IPS DF 6.9 (cell line): ENCODE results near the gene AXIN2.

Source experiments
- DNase-seq: peaks from one replicate; pipeline ENCODE4 v3.0.0-alpha.2; 2013; ENCODE audit warnings: low read depth, low spot score
- H3K27ac ChIP-seq: one replicate; pipeline ENCODE4 v1.5.1; 2013; ENCODE audit warnings: low read length, control low read depth
- H3K27me3 ChIP-seq: 2 replicates; pipeline ENCODE4 v1.6.1; 2013; ENCODE audit warnings: mild to moderate bottlenecking, low read length; ENCODE audit not compliant: control insufficient read depth, insufficient read depth
- H3K36me3 ChIP-seq: 2 replicates; pipeline ENCODE4 v1.6.1; 2013; ENCODE audit warnings: low read length; ENCODE audit not compliant: control insufficient read depth, insufficient read depth
- H3K4me1 ChIP-seq: 2 replicates; pipeline ENCODE4 v1.6.1; 2013; ENCODE audit warnings: low read length; ENCODE audit not compliant: control insufficient read depth, insufficient read depth
- H3K4me3 ChIP-seq: 2 replicates; pipeline ENCODE4 v1.5.1; 2013; ENCODE audit warnings: mild to moderate bottlenecking, low read length
- H3K9me3 ChIP-seq: 2 replicates; pipeline ENCODE4 v1.6.1; 2013; ENCODE audit warnings: low read length, inconsistent platforms; ENCODE audit not compliant: control insufficient read depth, insufficient read depth
- WGBS: extraction: QIAGEN DNeasy Blood & Tissue Kit; methylation state at CpG from one replicate; pipeline ENCODE4 v1.1.7; 2013; ENCODE audit warnings: mixed read lengths, missing lambda C conversion rate; ENCODE audit not compliant: insufficient read length, insufficient coverage; 5-methylcytosine and 5-hydroxymethylcytosine counted together

Gene AXIN2, protein sequence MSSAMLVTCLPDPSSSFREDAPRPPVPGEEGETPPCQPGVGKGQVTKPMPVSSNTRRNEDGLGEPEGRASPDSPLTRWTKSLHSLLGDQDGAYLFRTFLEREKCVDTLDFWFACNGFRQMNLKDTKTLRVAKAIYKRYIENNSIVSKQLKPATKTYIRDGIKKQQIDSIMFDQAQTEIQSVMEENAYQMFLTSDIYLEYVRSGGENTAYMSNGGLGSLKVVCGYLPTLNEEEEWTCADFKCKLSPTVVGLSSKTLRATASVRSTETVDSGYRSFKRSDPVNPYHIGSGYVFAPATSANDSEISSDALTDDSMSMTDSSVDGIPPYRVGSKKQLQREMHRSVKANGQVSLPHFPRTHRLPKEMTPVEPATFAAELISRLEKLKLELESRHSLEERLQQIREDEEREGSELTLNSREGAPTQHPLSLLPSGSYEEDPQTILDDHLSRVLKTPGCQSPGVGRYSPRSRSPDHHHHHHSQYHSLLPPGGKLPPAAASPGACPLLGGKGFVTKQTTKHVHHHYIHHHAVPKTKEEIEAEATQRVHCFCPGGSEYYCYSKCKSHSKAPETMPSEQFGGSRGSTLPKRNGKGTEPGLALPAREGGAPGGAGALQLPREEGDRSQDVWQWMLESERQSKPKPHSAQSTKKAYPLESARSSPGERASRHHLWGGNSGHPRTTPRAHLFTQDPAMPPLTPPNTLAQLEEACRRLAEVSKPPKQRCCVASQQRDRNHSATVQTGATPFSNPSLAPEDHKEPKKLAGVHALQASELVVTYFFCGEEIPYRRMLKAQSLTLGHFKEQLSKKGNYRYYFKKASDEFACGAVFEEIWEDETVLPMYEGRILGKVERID

DNA sequence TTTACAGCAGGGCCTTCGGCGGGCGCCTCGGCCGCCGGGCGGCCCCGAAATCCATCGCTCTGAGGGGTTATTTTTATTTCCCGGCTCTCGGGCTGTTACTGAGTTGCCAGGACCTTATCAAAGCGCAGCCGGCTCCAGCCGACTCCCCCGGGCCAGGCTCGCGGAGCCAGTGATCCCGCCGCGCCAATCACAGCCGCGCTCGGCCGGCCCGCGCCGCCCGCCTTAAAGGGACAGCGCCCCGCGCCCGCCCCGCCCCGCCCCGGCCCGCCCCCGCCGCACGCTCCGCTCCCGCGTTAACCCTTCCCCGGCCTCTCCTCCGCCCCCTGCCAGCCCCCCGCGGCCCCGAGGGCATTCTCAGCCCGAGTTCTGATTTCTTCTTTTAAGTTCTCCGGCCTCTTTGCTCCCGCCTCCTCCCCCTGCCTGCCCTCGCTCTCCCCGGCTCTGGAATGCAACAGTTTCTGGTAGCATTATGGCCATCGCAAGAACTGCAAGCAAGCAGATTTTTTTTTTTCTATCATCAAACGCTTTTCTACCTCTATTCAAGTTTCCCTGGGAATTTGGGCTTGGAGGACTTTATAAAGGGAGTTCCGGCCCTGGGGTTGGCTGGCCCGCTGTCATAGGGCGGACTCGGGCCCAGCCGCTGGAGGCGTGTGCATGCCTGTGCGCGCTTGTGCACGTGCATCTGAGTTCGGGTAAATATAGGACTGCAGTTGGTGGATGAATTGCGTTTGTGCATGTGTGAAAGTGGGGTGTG lies at the start of gene AXIN2:
Gene AXIN2, minus strand, starts transcription at position 197 of the 754 bp plus-strand sequence. CDS start 3,028 bp downstream, outside the sequence.
- DNase-seq, result peak; percentile 63
- H3K4me1 ChIP-seq, result peaks cover 5% of the 10 kb centered on the region
- WGBS, result no CpG with 5 or more reads among the region's 65 CpGs

DNA sequence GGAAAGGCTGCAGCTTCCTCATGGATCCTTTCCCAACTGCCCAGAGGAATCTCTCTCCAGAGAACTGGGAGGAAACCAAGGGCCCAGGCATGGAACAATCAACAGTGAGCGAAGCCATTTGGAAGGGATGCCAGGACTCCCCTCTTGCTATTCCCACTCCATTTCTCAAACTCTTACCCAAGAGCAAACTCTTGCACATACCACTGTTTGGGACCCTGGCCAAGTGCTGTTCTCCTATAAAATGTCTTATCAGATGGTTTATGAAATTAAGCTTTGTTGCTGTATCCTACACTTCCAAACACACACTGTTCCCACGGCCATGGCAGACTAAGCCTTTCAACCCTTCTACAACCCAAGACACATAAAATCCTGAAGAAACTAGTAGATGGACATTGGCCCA lies 48.3 kb upstream of the AXIN2 start:
- Histone ChIP-seq H3K27ac (no peak overlapping the region), H3K4me1 (no peaks in the 10 kb centered on the region), H3K27me3 (no peaks in the 10 kb centered on the region), H3K9me3 (no peaks in the 10 kb centered on the region), H3K4me3 (no peak overlapping the region), H3K36me3 (no peaks in the 10 kb centered on the region)
- no peak for DNase-seq
- WGBS, result no CpG with 5 or more reads among the region's 2 CpGs

More for the DNA sequence above, at the start of gene AXIN2:
- H3K27me3 ChIP-seq, result no peaks in the 10 kb centered on the region
- H3K4me3 ChIP-seq, result peak within 1 kb of the TSS; percentile 95; the same call in 1 of the 2 replicates
- H3K36me3 ChIP-seq, result no peaks in the 10 kb centered on the region
- no peaks in the 10 kb centered on the region for H3K9me3 ChIP-seq
- H3K27ac ChIP-seq, result no peak within 1 kb of the TSS

DNA sequence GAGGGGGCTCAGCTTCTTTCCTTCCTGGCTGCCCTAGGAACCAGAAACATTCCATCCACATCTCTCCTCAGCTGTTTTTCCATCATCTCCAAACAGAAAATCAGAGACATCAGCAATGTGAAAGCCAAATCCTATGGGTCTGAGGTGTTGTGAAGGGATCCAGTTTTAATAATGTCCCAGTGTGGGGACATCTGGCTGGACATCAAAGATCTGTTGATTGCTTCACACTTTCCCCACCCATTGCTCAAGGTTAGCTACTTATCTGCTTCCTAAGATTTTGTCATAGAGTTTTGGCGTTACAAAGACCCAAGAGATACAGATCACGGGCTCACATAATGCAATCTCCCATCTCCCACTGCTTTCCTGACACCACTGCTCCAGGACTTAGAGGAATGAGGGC lies 47.8 kb upstream of the AXIN2 start:
- no peak for DNase-seq
- no peaks in the 10 kb centered on the region for H3K36me3 ChIP-seq
- H3K9me3 ChIP-seq, result no peaks in the 10 kb centered on the region
- no peaks in the 10 kb centered on the region for H3K4me1 ChIP-seq
- no peak overlapping the region for H3K4me3 ChIP-seq
- no peak overlapping the region for H3K27ac ChIP-seq
- no CpG with 5 or more reads among the region's 2 CpGs for WGBS
- H3K27me3 ChIP-seq, result no peaks in the 10 kb centered on the region

DNA sequence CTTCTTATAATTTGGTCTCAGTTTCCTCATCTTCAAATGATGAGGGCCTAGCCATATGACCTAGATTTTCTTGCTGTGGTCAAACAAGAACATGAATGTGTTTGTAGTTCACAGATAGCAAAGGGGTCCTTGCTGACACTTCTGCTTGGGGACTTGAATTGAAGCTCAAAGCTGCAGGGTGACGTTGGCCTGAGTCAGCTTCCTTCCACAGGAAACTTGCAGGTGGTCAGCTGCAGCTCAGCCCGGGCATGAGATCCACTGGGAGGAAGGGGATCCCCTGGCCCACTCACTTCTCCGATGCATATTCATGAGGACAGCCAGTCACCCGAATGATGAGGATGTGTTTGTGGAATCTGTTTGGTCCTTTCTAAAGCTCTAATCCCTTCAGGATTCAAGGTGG lies 42.6 kb upstream of the AXIN2 start:
- no peak for DNase-seq
- Histone ChIP-seq H3K4me3 (no peak overlapping the region), H3K36me3 (no peaks in the 10 kb centered on the region), H3K27ac (no peak overlapping the region), H3K9me3 (no peaks in the 10 kb centered on the region), H3K27me3 (no peaks in the 10 kb centered on the region), H3K4me1 (no peaks in the 10 kb centered on the region)
- WGBS, result no CpG with 5 or more reads among the region's 4 CpGs

DNA sequence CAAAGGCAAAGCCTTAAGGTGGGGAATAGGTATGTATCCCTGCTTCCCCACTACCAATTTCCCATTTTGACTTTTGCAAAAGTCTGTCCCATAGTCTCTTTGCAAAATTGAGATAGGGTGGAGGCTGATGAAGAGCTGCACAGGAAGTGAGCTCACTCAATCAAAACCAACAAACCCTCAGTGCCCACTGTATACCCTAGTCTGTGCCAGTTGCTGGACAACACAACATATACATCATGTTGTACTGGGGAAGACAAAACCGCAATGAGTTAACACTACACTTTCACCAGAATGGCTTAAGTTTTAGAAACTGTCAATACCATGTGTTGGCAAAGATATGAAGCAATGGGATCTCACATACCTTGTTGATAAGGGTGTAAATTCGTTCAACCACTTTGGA lies 40.4 kb upstream of the AXIN2 start:
- H3K27ac ChIP-seq, result no peak overlapping the region
- no peaks in the 10 kb centered on the region for H3K27me3 ChIP-seq
- no peak overlapping the region for H3K4me3 ChIP-seq
- WGBS, result no CpG with 5 or more reads among the region's 2 CpGs
- no peaks in the 10 kb centered on the region for H3K36me3 ChIP-seq
- H3K9me3 ChIP-seq, result no peaks in the 10 kb centered on the region
- no peaks in the 10 kb centered on the region for H3K4me1 ChIP-seq
- no peak for DNase-seq

DNA sequence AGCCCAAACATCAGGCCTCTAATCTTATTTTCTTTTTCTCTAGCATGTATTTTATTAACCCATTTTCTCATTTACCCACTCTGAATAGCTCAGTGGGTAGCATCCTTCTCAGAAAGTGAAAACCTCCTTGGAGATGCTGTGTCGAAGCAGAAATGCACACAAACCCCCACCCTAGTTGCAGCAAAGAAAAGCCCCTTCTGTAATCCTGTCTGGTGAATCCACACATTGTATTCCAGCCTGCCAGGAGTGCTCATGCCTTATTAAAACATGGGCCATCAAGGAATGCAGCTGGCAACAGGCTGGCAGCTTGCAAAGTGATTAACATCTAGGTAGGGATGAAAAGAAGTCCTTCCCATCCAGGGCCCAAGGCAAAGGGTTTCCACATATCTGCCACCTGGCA lies 39.7 kb upstream of the AXIN2 start:
- H3K36me3 ChIP-seq, result no peaks in the 10 kb centered on the region
- WGBS, result no CpG with 5 or more reads among the region's 1 CpG

DNA sequence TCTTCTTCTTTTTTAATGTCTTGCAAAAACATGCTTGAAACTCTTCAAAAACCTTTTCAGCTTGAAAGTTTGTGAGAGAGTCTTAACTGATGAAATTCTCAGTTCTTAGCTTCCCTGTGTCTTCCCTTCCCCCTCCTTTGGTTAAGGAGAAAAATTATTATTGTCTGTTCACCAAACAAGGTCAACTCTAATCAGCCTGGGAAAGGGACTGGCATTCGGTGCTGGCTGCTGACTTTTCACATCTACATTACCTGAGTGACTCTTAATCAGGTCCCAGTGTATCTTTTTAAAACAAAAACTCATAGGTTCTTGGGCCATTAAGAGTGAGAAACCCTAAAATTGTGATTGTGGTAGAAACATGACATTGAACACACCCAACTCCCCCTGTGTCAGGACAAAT lies 39.1 kb upstream of the AXIN2 start:
- no CpG with 5 or more reads among the region's 1 CpG for WGBS
- Histone ChIP-seq H3K27ac (no peak overlapping the region), H3K4me3 (no peak overlapping the region), H3K4me1 (no peaks in the 10 kb centered on the region), H3K36me3 (no peaks in the 10 kb centered on the region), H3K9me3 (no peaks in the 10 kb centered on the region), H3K27me3 (no peaks in the 10 kb centered on the region)
- no peak for DNase-seq

More for the DNA sequence above, 39.7 kb upstream of the AXIN2 start:
- Histone ChIP-seq H3K9me3 (no peaks in the 10 kb centered on the region), H3K4me3 (no peak overlapping the region), H3K27me3 (no peaks in the 10 kb centered on the region), H3K27ac (no peak overlapping the region), H3K4me1 (no peaks in the 10 kb centered on the region)
- DNase-seq, result no peak

DNA sequence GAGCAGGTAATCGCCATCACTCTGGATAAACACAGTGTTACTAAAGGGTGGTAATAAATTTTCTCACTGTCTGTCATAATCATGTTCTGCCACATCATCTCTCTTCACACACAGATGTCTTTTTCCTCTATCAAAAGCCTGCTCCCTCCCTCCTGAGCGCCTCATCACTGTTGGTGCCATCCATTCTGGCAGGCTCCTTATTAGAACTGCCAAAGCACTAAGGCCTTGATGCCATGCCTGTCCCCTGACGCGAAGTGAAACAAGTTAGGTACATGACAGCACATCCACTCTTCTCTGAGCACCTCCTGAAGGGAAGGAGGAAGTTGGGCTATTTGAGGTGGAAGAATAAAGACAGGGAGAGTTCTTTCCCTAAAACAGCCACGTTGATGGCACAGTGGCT lies 38.2 kb upstream of the AXIN2 start:
- Histone ChIP-seq H3K27me3 (no peaks in the 10 kb centered on the region), H3K4me1 (peaks cover 1% of the 10 kb centered on the region; the same call in 1 of the 2 replicates), H3K36me3 (no peaks in the 10 kb centered on the region), H3K9me3 (no peaks in the 10 kb centered on the region), H3K4me3 (no peak overlapping the region), H3K27ac (no peak overlapping the region)
- no CpG with 5 or more reads among the region's 5 CpGs for WGBS
- DNase-seq, result no peak

DNA sequence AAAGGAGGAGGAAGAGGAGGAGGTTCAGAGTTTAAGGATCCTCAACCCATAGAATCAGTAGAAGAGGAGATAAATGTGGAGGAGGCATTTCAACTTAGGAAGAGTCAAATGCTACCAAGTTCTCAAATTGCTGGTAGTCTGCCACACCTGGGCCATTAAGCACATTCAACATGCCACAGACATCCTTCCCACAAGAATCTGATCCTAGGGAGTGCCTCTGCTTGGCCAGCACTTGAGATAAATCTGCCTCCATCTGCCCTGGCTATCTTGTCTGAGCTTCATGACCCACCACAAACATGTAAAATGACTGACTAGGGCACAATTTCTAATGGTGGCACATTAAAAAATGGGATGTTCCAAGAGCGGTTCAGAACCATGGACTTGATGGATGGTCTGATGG lies 37.3 kb upstream of the AXIN2 start:
- H3K27ac ChIP-seq, result no peak overlapping the region
- H3K36me3 ChIP-seq, result no peaks in the 10 kb centered on the region
- WGBS, result no CpG with 5 or more reads among the region's 1 CpG
- H3K4me1 ChIP-seq, result peaks cover 3% of the 10 kb centered on the region; the same call in 1 of the 2 replicates
- H3K4me3 ChIP-seq, result no peak overlapping the region
- no peak for DNase-seq
- no peaks in the 10 kb centered on the region for H3K9me3 ChIP-seq
- no peaks in the 10 kb centered on the region for H3K27me3 ChIP-seq

DNA sequence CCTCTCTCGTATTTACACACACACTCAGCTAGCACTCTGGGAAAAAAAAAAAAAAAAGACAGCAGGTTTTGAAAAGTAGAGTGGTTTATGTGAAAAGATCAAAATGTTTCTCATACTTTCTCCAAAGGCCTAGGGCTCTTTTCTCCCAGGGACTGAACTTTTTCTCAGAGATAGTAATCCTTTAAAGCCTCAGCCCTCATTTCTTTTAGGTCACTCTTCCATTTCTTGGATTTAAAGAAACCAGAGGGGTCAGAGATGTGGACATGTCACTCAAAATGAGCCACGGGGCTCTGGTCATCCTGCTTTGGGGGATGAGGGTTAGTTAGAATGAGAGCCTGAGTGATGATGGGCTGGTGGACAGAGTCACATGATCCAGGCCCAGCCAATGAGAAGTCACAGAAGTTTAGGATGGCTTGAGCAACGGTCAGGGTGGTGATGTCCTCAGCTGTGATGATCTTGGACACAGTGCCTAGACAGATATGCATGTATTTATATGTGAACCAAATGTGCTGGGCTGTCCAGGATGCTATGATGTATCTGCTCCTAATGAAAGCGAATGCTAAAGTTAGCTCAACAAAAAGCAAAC lies 33.7 kb upstream of the AXIN2 start:
- Histone ChIP-seq H3K4me3 (no peak overlapping the region), H3K27me3 (no peaks in the 10 kb centered on the region), H3K36me3 (no peaks in the 10 kb centered on the region), H3K27ac (no peak overlapping the region), H3K4me1 (peaks cover 11% of the 10 kb centered on the region; the same call in 1 of the 2 replicates), H3K9me3 (no peaks in the 10 kb centered on the region)
- WGBS, result no CpG with 5 or more reads among the region's 4 CpGs
- DNase-seq, result no peak
